ENCODE measurements around the gene TMEM128.

The TMEM128 gene

DNA sequence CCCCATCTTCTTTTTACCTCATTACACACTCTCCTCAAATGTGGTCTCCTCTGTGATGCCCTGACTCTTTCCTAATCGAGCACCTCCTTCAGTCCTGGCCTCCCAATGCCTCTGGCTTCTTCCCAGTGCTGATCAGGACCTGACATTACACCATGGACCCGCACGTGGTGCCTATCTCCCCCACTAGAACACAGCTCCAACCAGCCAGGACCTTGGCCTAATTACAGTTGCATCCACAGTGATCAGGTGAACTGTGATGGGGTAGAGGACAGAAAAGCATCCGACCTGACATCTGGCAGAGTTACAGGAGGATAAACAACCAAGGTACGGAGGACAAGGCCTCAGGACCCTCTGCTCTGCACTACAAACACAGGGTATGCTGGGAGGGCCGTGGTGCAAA is 29.5 kb upstream of the TMEM128 start:
- Histone ChIP-seq H3K79me2 (ENCODE audit: low read length) (peaks cover 8% of the 10 kb centered on the region; the same call in 1 of the 2 replicates), H3K36me3 (replicated peaks; ENCODE audit: insufficient read depth, low read length) (peaks cover 16% of the 10 kb centered on the region; the same call in 1 of the 2 replicates), H3K27ac (ENCODE audit: low read length) (no peak overlapping the region), H3K4me2 (ENCODE audit: low read depth, low read length) (no peak overlapping the region), H3K4me3 (ENCODE audit: low read length) (no peak overlapping the region), H3K4me1 (ENCODE audit: low read length) (no peaks in the 10 kb centered on the region), H3F3A (ENCODE audit: insufficient read depth, low read length) (no peaks in the 10 kb centered on the region), H3K9ac (ENCODE audit: low read length) (no peak overlapping the region), H4K20me1 (ENCODE audit: insufficient read depth, low read length) (no peaks in the 10 kb centered on the region), H3K9me2 (replicated peaks; ENCODE audit: insufficient read depth, low read length) (no peaks in the 10 kb centered on the region), H2AFZ (ENCODE audit: low read length) (no peak overlapping the region), H3K9me3 (replicated peaks; ENCODE audit: insufficient read depth, low read length) (no peaks in the 10 kb centered on the region), H3K27me3 (replicated peaks; ENCODE audit: insufficient read depth, low read length) (no peaks in the 10 kb centered on the region)
- TF ChIP-seq, protein P1, sequence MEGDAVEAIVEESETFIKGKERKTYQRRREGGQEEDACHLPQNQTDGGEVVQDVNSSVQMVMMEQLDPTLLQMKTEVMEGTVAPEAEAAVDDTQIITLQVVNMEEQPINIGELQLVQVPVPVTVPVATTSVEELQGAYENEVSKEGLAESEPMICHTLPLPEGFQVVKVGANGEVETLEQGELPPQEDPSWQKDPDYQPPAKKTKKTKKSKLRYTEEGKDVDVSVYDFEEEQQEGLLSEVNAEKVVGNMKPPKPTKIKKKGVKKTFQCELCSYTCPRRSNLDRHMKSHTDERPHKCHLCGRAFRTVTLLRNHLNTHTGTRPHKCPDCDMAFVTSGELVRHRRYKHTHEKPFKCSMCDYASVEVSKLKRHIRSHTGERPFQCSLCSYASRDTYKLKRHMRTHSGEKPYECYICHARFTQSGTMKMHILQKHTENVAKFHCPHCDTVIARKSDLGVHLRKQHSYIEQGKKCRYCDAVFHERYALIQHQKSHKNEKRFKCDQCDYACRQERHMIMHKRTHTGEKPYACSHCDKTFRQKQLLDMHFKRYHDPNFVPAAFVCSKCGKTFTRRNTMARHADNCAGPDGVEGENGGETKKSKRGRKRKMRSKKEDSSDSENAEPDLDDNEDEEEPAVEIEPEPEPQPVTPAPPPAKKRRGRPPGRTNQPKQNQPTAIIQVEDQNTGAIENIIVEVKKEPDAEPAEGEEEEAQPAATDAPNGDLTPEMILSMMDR (IDR thresholded peaks at IDR 0.05; ENCODE audit: low read length) = no peak
- TF ChIP-seq EZH2 (optimal IDR thresholded peaks at IDR 0.05; ENCODE audit: low read depth, low read length) (no peak), EZH2phosphoT487 (IDR thresholded peaks at IDR 0.05; ENCODE audit: low read length) (no peak)
- no peak for DNase-seq

DNA sequence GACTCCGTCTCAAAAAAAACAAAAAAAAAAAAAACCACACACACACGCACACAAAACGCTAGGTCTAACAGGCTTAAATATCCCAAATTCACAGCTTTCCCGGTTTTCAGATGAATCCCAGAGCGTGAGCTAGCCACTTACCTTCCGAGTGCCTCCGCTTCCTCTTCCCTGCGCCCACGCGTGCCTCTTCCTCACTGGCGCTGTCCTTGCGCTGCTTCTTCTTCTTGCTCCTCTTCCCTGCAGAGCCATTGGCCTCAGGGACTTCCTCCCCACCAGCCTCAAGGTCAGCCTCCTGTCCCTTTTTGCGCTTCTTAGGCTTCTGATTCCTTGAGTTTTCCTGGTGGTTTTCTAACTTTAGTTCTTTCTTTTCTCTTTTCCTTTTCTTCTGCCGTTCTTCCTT is 26.2 kb upstream of the TMEM128 start:
- H4K20me1 ChIP-seq (ENCODE audit: insufficient read depth, low read length) = no peaks in the 10 kb centered on the region
- H3K79me2 ChIP-seq (ENCODE audit: low read length) = no peaks in the 10 kb centered on the region
- no peak overlapping the region for H2AFZ ChIP-seq (ENCODE audit: low read length)
- no peak for DNase-seq
- H3F3A ChIP-seq (ENCODE audit: insufficient read depth, low read length) = no peaks in the 10 kb centered on the region
- no peak overlapping the region for H3K4me3 ChIP-seq (ENCODE audit: low read length)
- H3K27me3 ChIP-seq (replicated peaks; ENCODE audit: insufficient read depth, low read length) = no peaks in the 10 kb centered on the region
- H3K9ac ChIP-seq (ENCODE audit: low read length) = no peak overlapping the region
- no peaks in the 10 kb centered on the region for H3K9me3 ChIP-seq (replicated peaks; ENCODE audit: insufficient read depth, low read length)
- no peak overlapping the region for H3K27ac ChIP-seq (ENCODE audit: low read length)
- no peaks in the 10 kb centered on the region for H3K9me2 ChIP-seq (replicated peaks; ENCODE audit: insufficient read depth, low read length)
- no peak overlapping the region for H3K4me2 ChIP-seq (ENCODE audit: low read depth, low read length)
- TF ChIP-seq EZH2 (optimal IDR thresholded peaks at IDR 0.05; ENCODE audit: low read depth, low read length) = no peak
- TF ChIP-seq, protein P1 (IDR thresholded peaks at IDR 0.05; ENCODE audit: low read length) = no peak
- TF ChIP-seq EZH2phosphoT487 (IDR thresholded peaks at IDR 0.05; ENCODE audit: low read length) = no peak
- peaks cover 14% of the 10 kb centered on the region; the same call in 1 of the 2 replicates for H3K36me3 ChIP-seq (replicated peaks; ENCODE audit: insufficient read depth, low read length)
- no peaks in the 10 kb centered on the region for H3K4me1 ChIP-seq (ENCODE audit: low read length)

DNA sequence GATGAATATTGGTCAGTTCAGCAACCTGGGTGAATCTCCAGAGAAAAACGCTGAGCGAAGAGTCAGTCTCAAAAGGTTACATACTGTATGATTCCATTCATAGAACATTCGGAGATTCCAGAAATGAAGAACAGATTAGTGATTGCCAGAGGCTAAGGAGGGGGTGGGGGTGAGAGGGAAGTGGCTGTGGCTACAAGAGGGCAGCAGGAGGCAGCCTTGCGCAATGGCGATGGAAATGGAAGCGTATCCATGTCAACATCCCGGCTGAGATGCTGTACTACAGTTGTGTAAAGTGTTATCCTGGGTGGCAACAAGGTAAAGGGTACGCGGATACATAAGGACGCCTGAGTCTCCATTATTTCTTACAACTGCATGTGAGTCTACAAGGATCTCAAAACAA is 23.9 kb upstream of the TMEM128 start:
- peaks cover 10% of the 10 kb centered on the region; the same call in 1 of the 2 replicates for H3K36me3 ChIP-seq (replicated peaks; ENCODE audit: insufficient read depth, low read length)
- no peaks in the 10 kb centered on the region for H3K79me2 ChIP-seq (ENCODE audit: low read length)
- DNase-seq = no peak
- no peak overlapping the region for H3K4me2 ChIP-seq (ENCODE audit: low read depth, low read length)
- no peaks in the 10 kb centered on the region for H3K9me3 ChIP-seq (replicated peaks; ENCODE audit: insufficient read depth, low read length)
- H3K27ac ChIP-seq (ENCODE audit: low read length) = no peak overlapping the region
- no peaks in the 10 kb centered on the region for H3F3A ChIP-seq (ENCODE audit: insufficient read depth, low read length)
- no peak overlapping the region for H2AFZ ChIP-seq (ENCODE audit: low read length)
- H3K9me2 ChIP-seq (replicated peaks; ENCODE audit: insufficient read depth, low read length) = no peaks in the 10 kb centered on the region
- no peaks in the 10 kb centered on the region for H4K20me1 ChIP-seq (ENCODE audit: insufficient read depth, low read length)
- no peak overlapping the region for H3K9ac ChIP-seq (ENCODE audit: low read length)
- TF ChIP-seq EZH2 (optimal IDR thresholded peaks at IDR 0.05; ENCODE audit: low read depth, low read length) (no peak), EZH2phosphoT487 (IDR thresholded peaks at IDR 0.05; ENCODE audit: low read length) (no peak)
- TF ChIP-seq, protein P1 (IDR thresholded peaks at IDR 0.05; ENCODE audit: low read length) = no peak
- H3K4me3 ChIP-seq (ENCODE audit: low read length) = no peak overlapping the region
- no peaks in the 10 kb centered on the region for H3K4me1 ChIP-seq (ENCODE audit: low read length)
- H3K27me3 ChIP-seq (replicated peaks; ENCODE audit: insufficient read depth, low read length) = no peaks in the 10 kb centered on the region
